ENCODE results near the gene WDR74.

WDR74 gene

DNA sequence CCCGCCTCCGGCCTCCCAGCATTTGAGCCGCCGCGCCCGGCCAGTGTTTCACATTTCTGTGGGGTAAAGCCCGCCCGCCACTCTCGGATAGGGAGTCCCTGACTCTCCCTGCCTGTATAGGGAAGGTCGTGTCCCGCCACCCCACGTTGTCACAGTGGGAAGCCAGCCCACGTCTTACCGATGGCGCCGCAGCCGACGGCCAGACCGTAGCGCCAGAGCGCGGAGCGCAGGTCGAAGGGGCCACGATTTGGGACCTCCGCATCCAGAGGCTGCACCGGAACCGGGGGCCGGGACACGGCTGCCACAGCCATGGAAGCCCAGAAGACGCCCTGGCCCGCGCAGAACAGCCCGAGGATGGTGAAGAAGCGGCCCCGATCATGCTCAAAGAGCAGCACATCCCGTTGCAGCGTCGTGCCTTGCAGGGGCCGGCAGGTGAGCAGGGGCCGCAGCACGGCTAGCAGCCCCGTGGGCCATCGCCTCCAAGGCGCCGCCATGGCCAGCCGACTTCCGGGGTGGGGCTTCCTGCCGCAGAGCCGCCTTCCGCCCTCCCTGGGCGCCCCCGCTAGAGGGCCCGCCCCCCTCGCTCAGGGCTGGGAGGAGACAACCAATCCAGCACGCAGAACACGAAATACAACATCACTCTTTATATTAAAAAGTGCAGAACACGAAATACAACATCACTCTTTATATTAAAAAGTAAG is 47.7 kb downstream of the WDR74 start, which contains the start of gene TMEM223:
Gene TMEM223 (minus strand): TSS at position 506 of the 701 bp plus-strand sequence. CDS start 12 bp downstream, at position 494.
- peak; percentile 27 for DNase-seq

DNA sequence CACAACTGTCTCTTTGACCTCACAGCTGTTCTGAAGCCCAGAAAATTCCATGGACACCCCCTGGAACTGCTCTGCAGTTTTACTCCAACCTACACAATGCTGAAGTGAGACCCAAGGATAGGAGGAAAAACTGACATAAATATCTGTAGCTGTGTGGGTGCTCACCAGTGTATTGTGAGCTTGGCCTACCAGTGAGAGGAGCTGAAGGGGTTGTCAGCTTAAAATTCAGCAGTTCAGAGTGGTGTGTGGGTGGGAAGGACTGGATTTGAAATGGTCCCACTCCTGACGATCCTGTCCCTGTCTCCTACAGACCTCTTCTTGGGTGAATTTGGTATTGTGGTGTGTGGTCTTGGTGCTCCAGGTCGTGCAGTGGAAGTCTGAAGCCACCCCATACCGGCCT is 49.8 kb downstream of the WDR74 start:
- DNase-seq: no peak

DNA sequence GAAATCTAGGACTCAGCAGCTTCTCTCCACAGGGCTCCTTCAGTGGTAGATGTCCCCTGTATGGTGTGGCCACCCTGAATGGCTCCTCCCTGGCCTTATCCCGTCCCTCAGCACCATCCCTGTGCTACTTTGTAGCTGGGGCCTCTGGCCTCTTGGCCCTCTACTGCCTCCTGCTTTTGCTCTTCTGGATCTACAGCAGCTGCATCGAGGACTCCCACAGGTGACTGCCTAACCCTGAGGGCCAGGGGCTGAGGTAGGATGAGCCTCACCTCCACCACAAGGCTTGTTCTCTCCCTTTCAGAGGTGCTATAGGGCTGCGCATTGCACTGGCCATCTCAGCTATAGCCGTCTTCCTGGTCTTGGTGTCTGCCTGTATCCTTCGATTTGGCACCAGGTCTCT is 50.4 kb downstream of the WDR74 start:
- no peak for DNase-seq

DNA sequence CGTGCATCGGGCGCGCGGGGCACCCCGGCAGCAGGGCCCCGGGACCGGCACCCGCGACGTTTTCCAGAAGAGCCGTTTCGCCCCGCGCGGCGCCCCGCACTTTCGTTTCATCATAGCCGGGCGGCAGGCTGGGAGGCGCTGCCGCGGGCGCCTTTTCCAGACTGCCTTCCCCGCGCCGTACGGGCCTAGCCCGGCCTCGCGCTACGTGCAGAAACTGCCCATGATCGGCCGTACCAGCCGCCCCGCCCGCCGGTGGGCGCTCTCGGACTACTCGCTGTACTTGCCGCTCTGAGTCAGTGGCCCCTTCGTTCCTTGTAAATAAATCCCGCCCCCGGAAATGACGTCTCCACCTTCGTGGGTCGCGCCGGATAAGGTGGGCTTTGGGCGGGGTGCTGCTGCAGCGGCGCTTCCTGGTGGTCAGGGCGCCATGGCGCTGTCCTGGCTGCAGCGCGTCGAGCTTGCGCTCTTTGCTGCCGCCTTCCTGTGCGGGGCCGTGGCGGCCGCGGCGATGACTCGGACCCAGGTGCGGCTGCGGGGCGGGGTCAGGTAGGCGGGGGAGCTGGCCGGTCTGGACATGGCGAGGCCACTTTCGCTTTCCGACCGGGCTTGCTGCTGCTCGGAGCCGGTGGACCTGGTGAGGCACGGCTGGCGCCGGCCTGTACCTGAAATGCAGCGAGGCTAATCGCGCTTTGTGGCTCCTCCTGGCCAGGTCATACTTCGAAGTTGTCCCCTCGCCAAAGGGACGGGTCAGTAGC is 52.2 kb downstream of the WDR74 start, which contains the start of gene TMEM179B:
Gene TMEM179B (plus strand): TSS at position 398 of the 755 bp plus-strand sequence. CDS start 30 bp downstream, at position 428.
- peak; percentile 80 for DNase-seq

DNA sequence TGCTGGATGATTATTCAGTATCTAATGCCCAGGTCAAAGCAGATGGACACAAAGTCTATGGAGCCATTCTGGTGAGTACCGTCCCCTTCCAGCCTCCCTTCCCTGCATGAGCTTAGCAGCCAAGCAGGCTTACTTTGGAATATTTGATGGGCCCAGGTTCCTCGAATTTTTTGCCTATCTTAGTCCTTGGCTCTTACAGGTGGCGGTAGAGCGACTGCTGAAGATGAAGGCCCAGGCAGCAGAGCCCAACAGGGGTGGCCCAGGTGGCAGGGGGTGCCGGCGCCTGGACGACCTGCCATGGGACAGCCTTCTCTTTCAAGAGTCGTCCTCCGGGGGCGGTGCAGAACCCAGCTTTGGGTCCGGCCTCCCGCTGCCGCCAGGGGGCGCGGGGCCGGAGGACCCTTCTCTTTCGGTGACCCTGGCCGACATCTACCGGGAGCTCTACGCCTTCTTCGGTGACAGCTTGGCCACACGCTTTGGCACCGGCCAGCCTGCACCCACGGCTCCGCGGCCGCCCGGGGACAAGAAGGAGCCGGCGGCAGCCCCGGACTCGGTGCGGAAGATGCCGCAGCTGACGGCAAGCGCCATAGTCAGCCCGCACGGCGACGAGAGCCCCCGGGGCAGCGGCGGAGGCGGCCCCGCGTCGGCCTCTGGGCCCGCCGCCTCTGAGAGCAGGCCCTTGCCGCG is 52.9 kb downstream of the WDR74 start:
- DNase-seq: peak; percentile 8

Measured in DMS 273 treated with DMSO at 0.1 percent for 48 hours (cell line).